ENCODE measurements around the gene ZNF529. TPM values are rescaled to one million over a fixed set of nuclear protein-coding genes. Genes with fewer than 3 reads are reported as not detected.
A peak's percentile ranks its signal among the peaks of the same experiment; 100 is the strongest.
"Not testable (repeated sequence)": the region's sequence is repeated elsewhere in the genome, so short reads cannot be mapped to it uniquely, and the experiment has no call there.

ZNF529 gene
- total RNA-seq, result 1 to 10 TPM; 2.0 to 6.0 (median 4.1) TPM
- long read RNA-seq, result 0 reads

DNA sequence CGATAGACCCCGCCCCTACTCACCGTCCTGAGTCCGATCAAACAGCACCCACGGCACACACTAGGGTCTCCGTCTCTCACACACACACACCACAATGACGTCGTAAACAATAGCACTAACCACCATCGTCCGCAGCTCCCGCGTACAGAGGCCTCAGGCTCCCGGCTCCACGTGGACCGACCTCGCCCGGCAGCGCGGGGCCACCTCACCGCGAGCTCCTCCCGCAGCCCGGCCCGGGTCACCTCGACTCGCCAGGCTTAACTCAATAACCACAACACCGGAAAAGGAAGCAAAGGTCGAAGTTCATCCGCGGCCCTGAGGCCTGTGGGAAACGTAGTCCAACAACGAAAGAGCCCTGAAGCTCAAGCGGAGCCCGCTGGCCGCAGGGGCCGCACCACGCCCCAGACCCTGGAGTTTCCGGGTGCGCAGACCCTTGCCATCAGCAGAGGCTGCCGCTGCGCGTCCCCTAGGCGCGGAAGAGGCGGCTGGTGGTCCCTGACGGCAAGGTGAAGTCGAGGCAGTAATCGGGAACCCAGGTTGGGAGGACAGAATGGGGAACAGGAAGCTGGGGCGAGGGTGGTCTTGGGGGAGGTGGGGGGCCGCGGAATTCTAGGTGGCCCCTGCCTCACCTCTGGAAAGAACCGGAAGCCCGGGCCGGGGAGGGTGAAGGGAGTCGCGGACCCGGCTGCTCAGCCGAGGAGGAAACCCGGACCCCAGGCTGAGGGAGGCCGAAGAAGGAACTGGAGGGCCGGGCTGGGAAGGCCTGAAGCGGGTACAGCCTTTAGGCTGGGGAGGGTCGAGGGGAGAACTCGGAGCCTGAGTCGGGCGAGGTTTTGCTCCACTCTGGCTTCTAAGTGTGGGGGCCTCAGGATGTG lies at the start of gene ZNF529:
ZNF529 (minus strand) TSS at position 273 of the 875 bp plus-strand sequence. CDS start 946 bp downstream, outside the sequence.
- 1% methylated on average over 54 of the region's 66 CpGs for WGBS (ENCODE audit: insufficient coverage, low coverage, low lambda C conversion rate, missing lambda C conversion rate)
- Histone ChIP-seq H3K4me1 (peaks cover 0 to 14% (median 3%) of the 10 kb centered on the region in 4 donors), H3K27ac (peak within 1 kb of the TSS; percentile 41 to 76 (median 63)), H3K27me3 (no peaks in the 10 kb centered on the region), H3K4me3 (peak within 1 kb of the TSS; percentile 70 to 94 (median 81)), H3K36me3 (peaks cover 0 to 13% (median 3%) of the 10 kb centered on the region in 4 donors), H3K9me3 (peaks cover 0 to 12% (median 0%) of the 10 kb centered on the region in 4 donors)
- ATAC-seq, result peak; percentile 99
- peak; percentile 83 for TF ChIP-seq POLR2A (IDR thresholded peaks at IDR 0.05)
- TF ChIP-seq CTCF (IDR thresholded peaks at IDR 0.05), result no peak
- peak; percentile 87 to 92 (median 92) for DNase-seq
- intact Hi-C loops (cut with DNase I), result no loop called here

GRCh38 chr19:36605877-36606478 lies 32.9 kb upstream of the ZNF529 start:
- no peak for ATAC-seq
- no peak for DNase-seq
- Histone ChIP-seq H3K4me1 (no peaks in the 10 kb centered on the region), H3K27ac (no peak overlapping the region), H3K9me3 (peaks cover 0 to 5% (median 0%) of the 10 kb centered on the region in 4 donors), H3K36me3 (no peaks in the 10 kb centered on the region), H3K27me3 (no peaks in the 10 kb centered on the region), H3K4me3 (peak overlapping the region; percentile 56 to 71 (median 60))
- intact Hi-C loops (cut with DNase I), result no loop called here
- TF ChIP-seq POLR2A (IDR thresholded peaks at IDR 0.05), result no peak
- TF ChIP-seq CTCF (IDR thresholded peaks at IDR 0.05), result no peak
- 0% methylated on average over 1 of the region's 1 CpG for WGBS (ENCODE audit: insufficient coverage, low coverage, low lambda C conversion rate, missing lambda C conversion rate)

DNA sequence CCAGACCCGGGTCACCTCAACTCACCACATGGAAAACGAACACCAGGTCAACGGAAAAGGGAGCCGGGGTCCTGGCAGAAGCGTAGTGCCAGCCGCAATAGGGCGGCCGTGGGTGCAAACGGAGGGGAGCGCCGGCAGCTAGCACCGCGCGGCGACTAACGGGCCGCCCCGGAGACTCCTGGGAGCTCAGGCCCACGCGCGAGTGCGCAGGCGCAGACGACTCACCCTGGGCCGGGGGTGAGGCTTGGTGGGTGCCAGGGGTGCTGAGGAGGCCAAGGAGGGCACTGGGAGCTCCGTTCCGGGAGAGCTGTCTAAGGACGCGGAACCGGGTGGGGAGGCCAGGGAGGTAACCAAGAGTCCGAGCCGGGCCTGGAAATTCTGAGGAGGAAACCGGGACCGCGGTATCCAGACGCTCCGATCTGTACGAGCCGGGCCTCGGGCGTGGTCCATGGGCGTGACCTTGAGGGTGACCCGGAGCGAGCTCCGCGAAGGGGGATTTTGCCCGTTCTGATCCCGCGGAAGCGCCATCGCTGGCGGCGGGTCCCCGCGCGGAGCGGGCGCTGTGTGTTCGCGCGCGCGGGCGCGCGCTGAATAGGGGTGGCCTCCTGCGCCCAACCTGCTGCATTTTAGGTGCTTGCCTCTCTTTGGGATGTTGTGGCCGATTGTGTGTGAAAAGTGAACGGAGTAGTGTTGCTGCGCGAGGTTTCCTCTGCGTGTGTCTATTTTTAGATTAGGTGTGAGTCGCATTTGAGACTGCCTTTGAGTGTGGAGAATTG lies 32.2 kb upstream of the ZNF529 start, which contains the start of gene ZNF382:
ZNF382 (plus strand) TSS at position 213 of the 776 bp plus-strand sequence. CDS start 4,602 bp downstream, outside the sequence.
- Histone ChIP-seq H3K4me1 (no peaks in the 10 kb centered on the region), H3K27ac (peak within 1 kb of the TSS in 2 of 3 donors; percentile 7 to 59), H3K9me3 (peaks cover 0 to 5% (median 0%) of the 10 kb centered on the region in 4 donors), H3K36me3 (no peaks in the 10 kb centered on the region), H3K27me3 (no peaks in the 10 kb centered on the region), H3K4me3 (peak within 1 kb of the TSS; percentile 56 to 71 (median 60))
- ATAC-seq (peak; percentile 89 to 94 (median 94)), DNase-seq (peak; percentile 74 to 81 (median 80))
- WGBS (ENCODE audit: insufficient coverage, low coverage, low lambda C conversion rate, missing lambda C conversion rate), result 2% methylated on average over 28 of the region's 73 CpGs
- TF ChIP-seq POLR2A (IDR thresholded peaks at IDR 0.05), result peak; percentile 30
- TF ChIP-seq CTCF (IDR thresholded peaks at IDR 0.05), result no peak
- intact Hi-C loops (cut with DNase I), result no loop called here

GRCh38 chr19:36604656-36605100 lies 31.6 kb upstream of the ZNF529 start:
- H3K27me3 ChIP-seq, result no peaks in the 10 kb centered on the region
- DNase-seq, result peak; percentile 61 to 77 (median 71)
- 3% methylated on average over 8 of the region's 21 CpGs for WGBS (ENCODE audit: insufficient coverage, low coverage, low lambda C conversion rate, missing lambda C conversion rate)
- no peaks in the 10 kb centered on the region for H3K36me3 ChIP-seq
- peaks cover 0 to 3% (median 0%) of the 10 kb centered on the region in 4 donors for H3K9me3 ChIP-seq
- peak overlapping the region; percentile 56 to 71 (median 60) for H3K4me3 ChIP-seq
- H3K27ac ChIP-seq, result peak overlapping the region in 2 of 3 donors; percentile 7 to 59
- TF ChIP-seq CTCF (IDR thresholded peaks at IDR 0.05) (no peak), POLR2A (IDR thresholded peaks at IDR 0.05) (no peak)
- H3K4me1 ChIP-seq, result no peaks in the 10 kb centered on the region
- intact Hi-C loops (cut with DNase I), result no loop called here
- ATAC-seq, result peak; percentile 86 to 95 (median 90)

GRCh38 chr19:36602681-36603080 lies 29.6 kb upstream of the ZNF529 start:
- H3K27ac ChIP-seq; H3K36me3 ChIP-seq; DNase-seq; ATAC-seq; H3K9me3 ChIP-seq; intact Hi-C loops (cut with DNase I); H3K27me3 ChIP-seq; H3K4me1 ChIP-seq; H3K4me3 ChIP-seq: not testable (repeated sequence)
- WGBS (ENCODE audit: insufficient coverage, low coverage, low lambda C conversion rate, missing lambda C conversion rate), result 92% methylated on average over 6 of the region's 10 CpGs
